ENCODE data around the gene CDH26.

DNA sequence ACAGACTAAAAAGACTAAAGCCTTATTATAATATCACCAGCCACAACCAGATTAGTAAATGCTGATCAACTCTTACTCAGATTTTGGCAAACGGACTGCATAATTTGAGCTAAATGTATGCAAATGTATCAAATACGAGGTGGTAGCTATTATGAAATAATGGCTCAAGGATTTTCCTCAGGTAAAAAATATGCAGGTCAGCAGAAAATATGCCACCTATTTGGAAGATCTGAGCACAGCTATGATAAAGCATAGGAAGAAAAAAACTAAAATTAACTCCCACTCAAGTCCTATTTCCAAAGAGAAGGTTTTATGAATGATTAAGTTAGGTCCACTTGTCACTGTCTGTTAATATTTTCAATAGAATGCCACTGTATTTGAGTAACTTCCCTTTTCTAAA, 47.2 kb upstream of the CDH26 start:
- no peak for TF ChIP-seq EZH2phosphoT487 (IDR thresholded peaks at IDR 0.05; ENCODE audit: borderline replicate concordance, low read depth, low read length)
- TF ChIP-seq, protein P1, sequence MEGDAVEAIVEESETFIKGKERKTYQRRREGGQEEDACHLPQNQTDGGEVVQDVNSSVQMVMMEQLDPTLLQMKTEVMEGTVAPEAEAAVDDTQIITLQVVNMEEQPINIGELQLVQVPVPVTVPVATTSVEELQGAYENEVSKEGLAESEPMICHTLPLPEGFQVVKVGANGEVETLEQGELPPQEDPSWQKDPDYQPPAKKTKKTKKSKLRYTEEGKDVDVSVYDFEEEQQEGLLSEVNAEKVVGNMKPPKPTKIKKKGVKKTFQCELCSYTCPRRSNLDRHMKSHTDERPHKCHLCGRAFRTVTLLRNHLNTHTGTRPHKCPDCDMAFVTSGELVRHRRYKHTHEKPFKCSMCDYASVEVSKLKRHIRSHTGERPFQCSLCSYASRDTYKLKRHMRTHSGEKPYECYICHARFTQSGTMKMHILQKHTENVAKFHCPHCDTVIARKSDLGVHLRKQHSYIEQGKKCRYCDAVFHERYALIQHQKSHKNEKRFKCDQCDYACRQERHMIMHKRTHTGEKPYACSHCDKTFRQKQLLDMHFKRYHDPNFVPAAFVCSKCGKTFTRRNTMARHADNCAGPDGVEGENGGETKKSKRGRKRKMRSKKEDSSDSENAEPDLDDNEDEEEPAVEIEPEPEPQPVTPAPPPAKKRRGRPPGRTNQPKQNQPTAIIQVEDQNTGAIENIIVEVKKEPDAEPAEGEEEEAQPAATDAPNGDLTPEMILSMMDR (conservative IDR thresholded peaks at IDR 0.05; ENCODE audit: low read length) = no peak

Data from OCI-LY7 (cell line).